AG09309 (cell line): ENCODE measurements around the gene PTGIS.

Experiments used
- DNase-seq: peaks from one replicate; pipeline ENCODE4 v3.0.0-alpha.2; 2010; ENCODE audit warnings: low read depth
- H3K4me3 ChIP-seq: 2 replicates; pipeline ENCODE4 v1.5.1; 2011; ENCODE audit warnings: mild to moderate bottlenecking, low read depth, low read length, moderate library complexity; ENCODE audit not compliant: control insufficient read depth
- TF ChIP-seq, protein P1 (sequence below): IDR thresholded peaks from 2 replicates; pipeline ENCODE4 v1.5.1; 2011; ENCODE audit warnings: mild to moderate bottlenecking, low read depth, low read length, inconsistent platforms; ENCODE audit not compliant: insufficient read depth, control insufficient read depth; ENCODE audit errors: missing control alignments

Gene PTGIS

DNA sequence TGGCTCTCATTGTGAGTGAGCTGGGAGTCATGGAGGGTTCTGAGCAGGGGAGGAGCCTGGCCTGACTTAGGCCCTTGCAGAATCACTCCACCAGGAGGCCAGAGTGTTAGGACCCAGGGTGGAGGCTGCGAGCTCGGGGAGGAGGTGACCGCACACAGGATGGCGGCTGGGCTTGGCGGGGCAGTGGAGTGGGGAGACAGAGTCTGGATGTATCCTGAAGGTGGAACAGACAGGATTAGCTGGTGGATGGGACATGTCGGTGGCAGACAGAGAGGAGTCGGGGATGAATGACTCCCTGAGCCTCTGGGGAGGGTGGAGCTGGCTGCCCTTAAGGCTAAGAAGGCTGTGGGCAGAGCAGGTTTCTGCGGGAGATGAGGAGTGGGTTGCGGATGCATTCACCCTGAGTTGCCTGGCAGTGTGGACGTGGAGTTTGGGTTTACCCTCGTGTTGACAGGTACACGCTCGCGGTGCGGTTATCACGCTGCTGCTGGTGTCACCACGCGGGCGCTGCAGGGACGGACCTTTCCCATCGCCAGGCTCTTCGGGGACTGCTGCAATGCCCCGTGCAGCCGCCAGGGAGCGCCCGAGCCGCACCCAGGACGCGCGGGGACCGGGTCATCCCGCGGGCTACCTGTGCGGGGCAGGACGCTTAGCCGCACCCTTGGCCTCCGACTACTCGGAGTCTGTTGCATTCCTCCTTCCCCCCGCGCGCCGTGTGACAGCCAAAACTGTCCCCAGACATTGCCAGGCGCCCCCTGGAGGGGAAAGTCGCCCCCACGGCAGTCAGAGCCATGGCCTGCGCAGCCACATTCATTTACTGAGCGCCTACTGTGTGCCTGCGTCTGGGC is 43.0 kb upstream of the PTGIS start:
- DNase-seq, result no peak
- TF ChIP-seq, protein P1, sequence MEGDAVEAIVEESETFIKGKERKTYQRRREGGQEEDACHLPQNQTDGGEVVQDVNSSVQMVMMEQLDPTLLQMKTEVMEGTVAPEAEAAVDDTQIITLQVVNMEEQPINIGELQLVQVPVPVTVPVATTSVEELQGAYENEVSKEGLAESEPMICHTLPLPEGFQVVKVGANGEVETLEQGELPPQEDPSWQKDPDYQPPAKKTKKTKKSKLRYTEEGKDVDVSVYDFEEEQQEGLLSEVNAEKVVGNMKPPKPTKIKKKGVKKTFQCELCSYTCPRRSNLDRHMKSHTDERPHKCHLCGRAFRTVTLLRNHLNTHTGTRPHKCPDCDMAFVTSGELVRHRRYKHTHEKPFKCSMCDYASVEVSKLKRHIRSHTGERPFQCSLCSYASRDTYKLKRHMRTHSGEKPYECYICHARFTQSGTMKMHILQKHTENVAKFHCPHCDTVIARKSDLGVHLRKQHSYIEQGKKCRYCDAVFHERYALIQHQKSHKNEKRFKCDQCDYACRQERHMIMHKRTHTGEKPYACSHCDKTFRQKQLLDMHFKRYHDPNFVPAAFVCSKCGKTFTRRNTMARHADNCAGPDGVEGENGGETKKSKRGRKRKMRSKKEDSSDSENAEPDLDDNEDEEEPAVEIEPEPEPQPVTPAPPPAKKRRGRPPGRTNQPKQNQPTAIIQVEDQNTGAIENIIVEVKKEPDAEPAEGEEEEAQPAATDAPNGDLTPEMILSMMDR, result peak; percentile 97
- peak overlapping the region; percentile 14 for H3K4me3 ChIP-seq

DNA sequence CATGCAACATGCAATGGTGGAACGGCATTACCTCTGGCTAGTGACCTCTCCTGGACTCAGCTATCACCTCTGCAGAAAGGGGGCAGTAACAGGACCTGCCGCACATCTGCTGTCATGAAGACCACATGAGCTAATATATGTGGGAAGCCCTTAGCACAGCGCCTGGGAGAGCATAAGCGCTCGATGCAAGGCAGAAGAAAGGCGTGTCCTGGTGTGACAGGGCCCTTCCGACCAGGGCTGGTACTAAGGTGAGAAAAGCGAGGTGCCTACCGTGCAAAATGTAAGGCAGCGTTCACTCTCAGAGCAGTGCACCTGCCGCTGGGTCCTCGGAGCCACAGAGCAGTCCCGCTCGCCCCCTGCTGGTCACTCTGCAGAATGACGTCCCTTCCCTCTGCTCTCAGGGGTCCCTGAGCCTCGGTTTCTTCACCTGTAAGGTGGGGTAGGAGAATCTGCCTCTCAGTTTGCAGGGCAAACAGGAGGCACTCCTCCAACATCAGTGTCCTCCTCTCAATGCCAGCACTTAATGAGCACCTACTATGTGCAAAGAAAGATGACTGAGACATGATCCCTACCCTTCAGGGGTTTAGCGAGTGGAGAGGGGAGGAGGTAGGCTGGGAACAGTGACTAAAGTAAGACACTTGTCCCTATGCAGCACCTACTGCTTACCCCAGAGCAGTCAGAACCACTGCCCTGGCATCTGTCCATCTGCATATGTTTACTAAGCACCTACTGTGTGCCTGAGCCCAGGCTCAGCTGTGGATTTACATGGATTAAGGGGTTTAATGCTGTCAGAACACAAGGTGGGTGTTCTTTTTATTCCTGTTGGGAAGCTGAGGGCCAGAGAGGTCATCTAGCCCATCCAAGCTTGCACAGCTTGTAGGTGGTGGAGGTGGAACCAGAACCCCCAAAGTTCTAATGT is 41.1 kb upstream of the PTGIS start:
- no peak overlapping the region for H3K4me3 ChIP-seq
- TF ChIP-seq, protein P1, result peak; percentile 98
- DNase-seq, result no peak

DNA sequence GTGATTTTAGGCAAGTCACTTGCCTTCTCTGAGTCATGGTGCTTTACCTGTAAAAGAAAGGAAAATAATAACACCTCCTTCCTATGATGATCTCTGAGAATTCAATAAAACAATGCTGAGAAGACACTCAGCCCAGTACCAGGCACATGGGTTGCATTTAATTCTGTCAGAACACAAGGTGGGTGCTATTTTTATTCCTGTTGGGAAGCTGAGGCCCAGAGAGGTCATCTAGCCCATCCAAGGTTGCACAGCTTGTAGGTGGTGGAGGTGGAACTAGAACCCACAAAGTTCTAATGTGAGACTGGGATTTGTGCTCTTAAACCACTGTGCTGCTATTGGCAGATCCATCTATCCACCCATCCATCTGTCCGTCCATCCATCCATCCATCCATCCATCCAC is 39.6 kb upstream of the PTGIS start:
- TF ChIP-seq, protein P1, result no peak
- no peak for DNase-seq
- no peak overlapping the region for H3K4me3 ChIP-seq

DNA sequence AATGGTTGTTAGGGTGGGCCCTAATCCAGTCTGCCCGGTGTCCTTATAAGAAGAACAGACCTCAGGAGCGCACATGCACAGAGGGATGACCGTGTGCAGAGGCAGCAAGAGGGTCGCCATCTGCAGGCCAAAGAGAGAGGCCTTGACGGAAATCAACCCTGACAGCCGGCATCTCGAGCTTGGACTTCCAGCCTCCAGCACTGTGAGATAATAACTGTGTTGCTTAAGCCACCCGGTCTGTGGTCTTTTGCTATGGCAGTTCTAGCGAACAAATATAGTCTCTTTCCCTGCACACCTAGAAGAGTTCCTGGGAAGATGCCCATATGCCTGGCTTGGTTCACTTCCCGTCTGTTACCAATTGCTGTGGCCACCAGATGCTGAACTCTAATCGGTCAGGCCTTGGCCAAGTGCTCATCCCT is 35.3 kb upstream of the PTGIS start:
- no peak for DNase-seq
- TF ChIP-seq, protein P1, result peak; percentile 34
- no peak overlapping the region for H3K4me3 ChIP-seq

DNA sequence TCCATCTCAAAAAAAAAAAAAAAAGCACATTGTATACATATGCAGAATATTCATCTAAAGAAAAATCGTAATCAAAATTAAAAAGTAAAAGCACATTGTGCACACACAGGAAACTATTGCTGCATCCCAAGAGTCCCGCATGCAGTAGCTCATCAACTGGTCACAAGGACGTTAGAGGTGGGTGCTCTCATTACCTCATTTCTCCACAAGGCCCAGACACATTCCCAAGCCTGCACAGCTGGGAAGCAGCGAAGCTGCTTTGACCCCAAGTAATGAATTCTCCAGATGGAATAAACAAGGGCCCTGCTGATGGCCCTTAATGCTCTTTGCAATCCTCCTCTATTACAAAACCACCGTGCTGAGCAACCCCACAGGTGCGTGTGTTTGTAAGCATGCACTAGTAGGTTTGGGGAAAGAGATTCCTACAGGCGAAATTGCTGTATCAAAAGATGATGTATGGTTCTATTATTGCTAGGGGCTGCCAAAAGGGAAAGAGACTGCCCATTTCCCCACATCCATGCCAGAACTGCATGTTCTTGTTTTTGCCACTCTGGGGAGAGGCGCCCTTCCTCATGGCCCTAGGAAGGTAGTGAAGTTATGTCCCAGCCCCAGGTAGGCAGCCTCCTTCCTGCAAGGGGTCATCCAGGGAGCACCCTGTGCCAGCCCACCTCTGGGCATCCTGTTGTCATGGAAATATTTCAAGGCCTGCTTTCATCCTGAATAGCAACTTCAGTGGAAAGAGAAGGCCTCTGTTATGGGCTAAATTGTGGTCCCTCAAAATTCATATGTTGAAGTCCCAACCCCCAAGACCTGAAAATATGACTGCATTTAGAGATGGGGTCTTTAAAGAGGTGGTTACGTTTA is 34.6 kb upstream of the PTGIS start:
- no peak for DNase-seq
- no peak overlapping the region for H3K4me3 ChIP-seq
- TF ChIP-seq, protein P1, result no peak
